ENCODE data around the gene TUT7. TPM values are rescaled to one million over a fixed set of nuclear protein-coding genes. Genes with fewer than 3 reads are reported as not detected.

The TUT7 gene
- total RNA-seq, 1 experiment from 2014 or later: 24.5 TPM

- Mint-ChIP-seq H3K27me3 (ENCODE audit: low read depth) (peaks cover 17% of the 10 kb centered on the region), H3K36me3 (no peaks in the 10 kb centered on the region), H3K4me1 (peaks cover 16% of the 10 kb centered on the region), H3K27ac (no peak overlapping the region), H3K9me3 (peaks cover 4% of the 10 kb centered on the region; the same call in 1 of the 2 replicates), H3K4me3 (no peak overlapping the region)
- peak; percentile 51; the same call in 1 of the 2 replicates for TF ChIP-seq HMGA2 (CRISPR knock-in tag; IDR thresholded peaks at IDR 0.05)
- no peak for TF ChIP-seq ZNF138 (CRISPR knock-in tag; conservative IDR thresholded peaks at IDR 0.05)
- no peak for TF ChIP-seq PRRX2 (CRISPR knock-in tag; IDR thresholded peaks at IDR 0.05)
- CTCF ChIA-PET: no interaction called here
- POLR2A ChIA-PET: no interaction called here
- DNase-seq (ENCODE audit: low spot score): no peak
- no peak for ATAC-seq
Observed at GRCh38 chr9:86359151-86359879, 5.1 kb upstream of the TUT7 start.

- peaks cover 4% of the 10 kb centered on the region; the same call in 1 of the 2 replicates for H3K9me3 Mint-ChIP-seq
- H3K27ac Mint-ChIP-seq: no peak overlapping the region
- CTCF ChIA-PET: interaction anchor here (1.3 kb wide), 1 partner anchor 155 kb away, joined by 3 read pairs; no protein-coding TSS in a partner anchor
- no peak overlapping the region for H3K4me3 Mint-ChIP-seq
- H3K27me3 Mint-ChIP-seq (ENCODE audit: low read depth): peaks cover 17% of the 10 kb centered on the region
- DNase-seq (ENCODE audit: low spot score) (no peak), ATAC-seq (no peak)
- POLR2A ChIA-PET: no interaction called here
- peaks cover 10% of the 10 kb centered on the region; the same call in 1 of the 2 replicates for H3K36me3 Mint-ChIP-seq
- H3K4me1 Mint-ChIP-seq: peaks cover 24% of the 10 kb centered on the region
- TF ChIP-seq ESRRA (CRISPR knock-in tag; IDR thresholded peaks at IDR 0.05; ENCODE audit: borderline replicate concordance) (no peak), ZNF281 (CRISPR knock-in tag; IDR thresholded peaks at IDR 0.05) (no peak)
Observed at GRCh38 chr9:86356871-86357866, 3.0 kb upstream of the TUT7 start.

- Mint-ChIP-seq H3K27ac (no peak overlapping the region), H3K4me1 (peaks cover 26% of the 10 kb centered on the region), H3K27me3 (ENCODE audit: low read depth) (peaks cover 17% of the 10 kb centered on the region), H3K36me3 (peaks cover 16% of the 10 kb centered on the region), H3K4me3 (peak overlapping the region; percentile 100), H3K9me3 (peaks cover 2% of the 10 kb centered on the region; the same call in 1 of the 2 replicates)
- no peak for TF ChIP-seq JAZF1 (CRISPR knock-in tag; IDR thresholded peaks at IDR 0.05)
- no peak for TF ChIP-seq SMAD3 (CRISPR knock-in tag; IDR thresholded peaks at IDR 0.05; ENCODE audit: borderline replicate concordance)
- TF ChIP-seq GRHL2 (CRISPR knock-in tag; IDR thresholded peaks at IDR 0.05; ENCODE audit: insufficient replicate concordance, severe bottlenecking): no peak
- no peak for TF ChIP-seq ZNF317 (CRISPR knock-in tag; IDR thresholded peaks at IDR 0.05; ENCODE audit: borderline replicate concordance, low read depth)
- TF ChIP-seq PRRX2 (CRISPR knock-in tag; IDR thresholded peaks at IDR 0.05): no peak
- TF ChIP-seq FOXK1 (CRISPR knock-in tag; IDR thresholded peaks at IDR 0.05): no peak
- DNase-seq (ENCODE audit: low spot score) (no peak), ATAC-seq (no peak)
- ChIA-PET POLR2A (no interaction called here), CTCF (no interaction called here)
Observed at GRCh38 chr9:86355814-86356213, 1.6 kb upstream of the TUT7 start.

GRCh38 chr9:86354818-86355309 lies 654 bp upstream of the TUT7 start:
- POLR2A ChIA-PET: no interaction called here
- DNase-seq (ENCODE audit: low spot score): no peak
- ATAC-seq: peak; percentile 54
- no peak for TF ChIP-seq RELA (CRISPR knock-in tag; IDR thresholded peaks at IDR 0.05; ENCODE audit: borderline replicate concordance)
- TF ChIP-seq GRHL2 (CRISPR knock-in tag; IDR thresholded peaks at IDR 0.05; ENCODE audit: insufficient replicate concordance, severe bottlenecking): no peak
- TF ChIP-seq ERG (CRISPR knock-in tag; IDR thresholded peaks at IDR 0.05): no peak
- TF ChIP-seq ZNF138 (CRISPR knock-in tag; conservative IDR thresholded peaks at IDR 0.05): no peak
- no peak for TF ChIP-seq NFYB (CRISPR knock-in tag; conservative IDR thresholded peaks at IDR 0.05; ENCODE audit: low read depth)
- TF ChIP-seq CREM (CRISPR knock-in tag; IDR thresholded peaks at IDR 0.05): no peak
- TF ChIP-seq GABPB1 (CRISPR knock-in tag; IDR thresholded peaks at IDR 0.05): no peak
- TF ChIP-seq PRRX2 (CRISPR knock-in tag; IDR thresholded peaks at IDR 0.05): no peak
- TF ChIP-seq ZNF671 (CRISPR knock-in tag; IDR thresholded peaks at IDR 0.05): no peak
- TF ChIP-seq MLX (CRISPR knock-in tag; IDR thresholded peaks at IDR 0.05): no peak
- no peak for TF ChIP-seq ETV6 (CRISPR knock-in tag; IDR thresholded peaks at IDR 0.05)
- no peak for TF ChIP-seq ATF6 (CRISPR knock-in tag; IDR thresholded peaks at IDR 0.05)

More at GRCh38 chr9:86354818-86355309, 654 bp upstream of the TUT7 start:
- Mint-ChIP-seq H3K9me3 (no peaks in the 10 kb centered on the region), H3K4me3 (peak overlapping the region; percentile 100), H3K27ac (peak overlapping the region; percentile 87; the same call in 1 of the 2 replicates), H3K4me1 (peaks cover 20% of the 10 kb centered on the region), H3K36me3 (peaks cover 16% of the 10 kb centered on the region), H3K27me3 (ENCODE audit: low read depth) (peaks cover 17% of the 10 kb centered on the region)
- CTCF ChIA-PET: no interaction called here
